Subcutaneous adipose tissue (tissue), 4 donors: ENCODE results near the gene SCUBE1. TPM values are rescaled to one million over a fixed set of nuclear protein-coding genes. Genes with fewer than 3 reads are reported as not detected.

ENCODE experiments used
- total RNA-seq, 4 donors: library from RNA; depleted of rRNA; stranded (reverse); fragments of >200 nt; gene quantifications; one replicate each; pipeline ENCODE4 v1.1.0, GENCODE V29; 2016
- TF ChIP-seq, protein P1 (sequence below): fragments of 450-650 bp; IDR thresholded peaks from one replicate; pipeline ENCODE4 v1.5.1; 2016; ENCODE audit warnings: low read depth, mild to moderate bottlenecking, control low read depth, antibody characterized with exemption, moderate library complexity

The SCUBE1 gene
- total RNA-seq, 4 donors from 2014 or later: 0.66 to 4.6 (median 1.7) TPM

DNA sequence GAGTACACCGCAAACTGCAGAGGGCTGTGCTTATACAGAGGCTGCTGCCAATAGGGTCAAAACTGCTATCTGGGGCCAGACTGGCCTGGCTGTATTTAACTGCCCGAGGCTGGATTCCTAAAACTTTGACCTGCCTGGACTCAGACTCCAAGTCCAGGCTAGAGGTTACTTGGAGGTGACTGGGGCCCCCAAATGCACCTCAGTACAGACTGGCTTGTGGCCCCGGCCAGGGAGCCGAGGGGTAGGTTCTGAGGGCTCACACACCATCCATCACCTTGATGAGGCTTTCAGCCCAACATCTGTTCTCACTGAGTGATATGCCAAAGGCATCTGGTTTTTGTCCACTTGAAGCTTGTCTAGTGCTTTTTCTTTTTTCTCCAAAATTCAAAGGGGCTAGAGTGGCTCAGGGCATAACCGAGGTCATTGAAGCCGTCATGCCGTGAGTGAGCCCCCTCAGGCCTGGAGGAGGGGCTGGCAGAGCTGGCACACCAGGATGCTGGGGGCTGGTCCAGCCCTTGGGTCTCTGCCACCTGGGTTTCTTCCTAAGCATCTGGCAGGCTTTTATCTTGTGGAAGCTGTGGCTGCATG lies 103.9 kb downstream of the SCUBE1 start:
- TF ChIP-seq, protein P1, sequence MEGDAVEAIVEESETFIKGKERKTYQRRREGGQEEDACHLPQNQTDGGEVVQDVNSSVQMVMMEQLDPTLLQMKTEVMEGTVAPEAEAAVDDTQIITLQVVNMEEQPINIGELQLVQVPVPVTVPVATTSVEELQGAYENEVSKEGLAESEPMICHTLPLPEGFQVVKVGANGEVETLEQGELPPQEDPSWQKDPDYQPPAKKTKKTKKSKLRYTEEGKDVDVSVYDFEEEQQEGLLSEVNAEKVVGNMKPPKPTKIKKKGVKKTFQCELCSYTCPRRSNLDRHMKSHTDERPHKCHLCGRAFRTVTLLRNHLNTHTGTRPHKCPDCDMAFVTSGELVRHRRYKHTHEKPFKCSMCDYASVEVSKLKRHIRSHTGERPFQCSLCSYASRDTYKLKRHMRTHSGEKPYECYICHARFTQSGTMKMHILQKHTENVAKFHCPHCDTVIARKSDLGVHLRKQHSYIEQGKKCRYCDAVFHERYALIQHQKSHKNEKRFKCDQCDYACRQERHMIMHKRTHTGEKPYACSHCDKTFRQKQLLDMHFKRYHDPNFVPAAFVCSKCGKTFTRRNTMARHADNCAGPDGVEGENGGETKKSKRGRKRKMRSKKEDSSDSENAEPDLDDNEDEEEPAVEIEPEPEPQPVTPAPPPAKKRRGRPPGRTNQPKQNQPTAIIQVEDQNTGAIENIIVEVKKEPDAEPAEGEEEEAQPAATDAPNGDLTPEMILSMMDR: no peak

GRCh38 chr22:43238526-43239006 lies 104.6 kb downstream of the SCUBE1 start:
- TF ChIP-seq, protein P1: no peak

DNA sequence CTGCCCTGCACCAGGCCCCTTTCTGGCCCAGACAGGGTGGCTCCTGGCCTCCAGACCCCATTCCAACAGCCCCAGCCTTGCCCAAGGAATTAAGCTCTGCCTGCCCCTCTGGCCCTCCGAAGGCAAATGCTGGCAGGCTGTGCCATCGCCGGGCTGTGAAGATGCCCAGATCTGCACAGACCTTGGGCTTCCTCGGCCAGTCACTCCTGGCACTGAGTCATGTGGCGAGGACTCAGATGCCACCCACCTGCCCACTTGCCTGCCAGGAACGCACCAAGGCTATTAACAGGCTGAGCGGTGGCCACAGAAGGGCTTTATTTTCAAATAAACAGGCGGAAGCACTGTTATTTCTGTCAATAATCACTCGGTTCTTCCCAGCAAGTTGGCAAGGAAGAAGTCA lies 105.9 kb downstream of the SCUBE1 start:
- TF ChIP-seq, protein P1: no peak

- TF ChIP-seq, protein P1: no peak
Measured at GRCh38 chr22:43236411-43237166, 106.6 kb downstream of the SCUBE1 start.

DNA sequence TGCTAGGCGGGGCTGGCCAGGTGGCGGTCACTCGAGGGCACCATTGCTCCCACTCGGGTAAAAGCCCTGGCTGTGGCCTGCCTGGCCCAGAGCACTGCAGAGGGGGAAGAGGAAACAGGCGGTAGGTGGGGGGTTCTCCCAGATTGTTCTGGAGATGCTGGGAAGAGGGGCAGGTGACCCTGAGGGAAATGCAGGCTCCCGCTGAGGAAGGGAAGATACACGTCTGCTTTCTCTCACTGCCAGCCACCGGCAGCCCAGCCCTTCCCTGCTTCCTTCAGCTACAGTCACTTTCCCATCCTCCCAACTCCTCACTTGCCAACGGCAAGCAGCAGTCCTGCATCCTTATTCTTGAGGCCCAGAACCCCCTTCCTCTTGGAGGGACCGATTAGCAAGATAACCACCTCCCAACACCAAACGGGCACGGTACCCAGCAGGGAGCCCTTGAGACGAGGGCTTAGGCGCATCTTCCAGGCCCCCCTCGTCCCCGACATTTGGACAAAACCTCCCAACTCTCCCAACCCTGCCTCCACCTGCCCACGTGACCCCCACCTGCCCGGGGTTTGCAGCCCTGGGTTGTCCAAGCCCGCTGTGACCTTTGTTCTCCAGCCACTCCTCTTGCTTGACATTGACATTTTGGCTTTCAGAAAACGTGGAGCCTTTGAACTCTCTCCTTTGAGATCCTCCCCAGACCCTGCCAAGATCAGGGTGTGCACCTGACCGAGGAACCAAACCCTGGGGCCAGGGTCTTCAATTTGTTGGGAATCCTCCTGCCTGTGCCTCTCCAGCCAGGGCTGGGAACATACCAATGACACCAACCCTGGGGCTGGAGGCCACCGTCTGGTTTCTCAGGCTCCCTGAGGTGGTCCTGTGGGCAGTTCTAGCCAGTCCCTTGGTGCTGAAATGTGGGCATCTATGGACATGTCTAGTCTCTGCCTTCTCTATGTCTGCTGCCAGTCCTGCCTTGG lies 107.4 kb downstream of the SCUBE1 start:
- TF ChIP-seq, protein P1: no peak

DNA sequence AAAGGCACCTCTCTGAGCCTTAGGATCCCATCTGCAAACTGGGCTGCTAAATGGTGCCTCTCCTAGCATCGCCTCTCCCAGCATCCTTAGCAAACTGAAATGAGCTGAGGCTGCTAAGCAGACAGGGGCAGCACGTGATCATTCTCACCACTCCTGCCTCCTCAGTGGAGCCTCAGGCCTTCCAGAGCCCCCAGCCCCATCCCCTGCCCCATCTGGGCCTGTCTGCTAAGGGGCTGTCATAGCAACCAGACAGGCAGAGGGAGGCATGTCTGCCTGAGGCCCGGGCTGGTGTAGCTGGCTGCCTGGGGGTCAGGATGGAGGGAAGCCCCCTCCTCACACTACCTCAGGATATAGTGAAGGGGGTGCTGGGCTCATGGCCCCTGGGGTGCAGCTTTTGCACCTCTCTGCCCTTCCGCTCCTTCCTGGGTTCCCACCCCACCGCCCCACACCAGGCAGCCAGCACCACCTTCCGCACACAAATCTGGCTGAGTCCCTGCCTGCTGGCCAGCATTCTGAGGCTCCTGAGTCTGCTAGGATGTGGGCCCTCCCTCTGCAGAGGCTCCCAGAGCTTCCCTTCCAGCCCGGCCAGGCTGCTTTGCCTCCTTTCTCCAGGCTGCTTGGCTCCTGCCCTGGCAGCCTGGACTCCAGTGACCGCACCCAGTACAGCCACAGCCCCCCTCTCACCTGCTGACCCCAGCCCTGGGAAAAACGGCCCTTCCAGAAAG lies 108.7 kb downstream of the SCUBE1 start:
- TF ChIP-seq, protein P1: no peak
